Measurements from ENCODE around the gene KDM4B. TPM values are rescaled to one million over a fixed set of nuclear protein-coding genes. Genes with fewer than 3 reads are reported as not detected.

The KDM4B gene
- polyA plus RNA-seq, 1 of the 3 experiments (the other 2 are of a cell fraction) = 12.2 TPM

GRCh38 chr19:5177745-5178450 lies 209.0 kb downstream of the KDM4B start:
- CTCF ChIA-PET = interaction anchor here (0.6 to 1.3 kb wide), 2 partner anchors 24 to 101 kb away, joined by 3 to 5 read pairs; no protein-coding TSS in a partner anchor
- DNase-seq = no peak
- H3K27me3 ChIP-seq (ENCODE audit: insufficient read depth) = no peaks in the 10 kb centered on the region
- H3K4me3 ChIP-seq (ENCODE audit: low read depth in 2 of 2, low read length in 1 of 2) = no peak overlapping the region
- no peaks in the 10 kb centered on the region for H3K9me3 ChIP-seq
- H4K20me1 ChIP-seq (ENCODE audit: insufficient read depth) = no peaks in the 10 kb centered on the region
- no peaks in the 10 kb centered on the region for H3K36me3 ChIP-seq (replicated peaks in 1 of 2; ENCODE audit: control insufficient read depth in 1 of 2, insufficient read depth in 2 of 2, low read length in 1 of 2)
- WGBS (ENCODE audit: low lambda C conversion rate) = 83% methylated on average over 19 of the region's 19 CpGs
- POLR2A ChIA-PET = no interaction called here
- H3K27ac ChIP-seq (ENCODE audit: low read depth in 2 of 2, low read length in 1 of 2) = no peak overlapping the region
- H3K79me2 ChIP-seq (ENCODE audit: insufficient read depth) = no peaks in the 10 kb centered on the region
- TF ChIP-seq RCOR1 (IDR thresholded peaks at IDR 0.05; ENCODE audit: low read length) (no peak), MXI1 (IDR thresholded peaks at IDR 0.05; ENCODE audit: low read depth, low read length) (no peak), USF1 (IDR thresholded peaks at IDR 0.05; ENCODE audit: borderline replicate concordance, low read depth) (no peak), RXRA (IDR thresholded peaks at IDR 0.05; ENCODE audit: borderline replicate concordance, low read depth) (no peak), CHD2 (IDR thresholded peaks at IDR 0.05; ENCODE audit: low read length, partially characterized antibody) (no peak), JUND (IDR thresholded peaks at IDR 0.05) (no peak), MEF2A (IDR thresholded peaks at IDR 0.05; ENCODE audit: borderline replicate concordance, low read depth) (no peak), GATA2 (CRISPR knock-in tag; IDR thresholded peaks at IDR 0.05) (no peak), FOXM1 (IDR thresholded peaks at IDR 0.05; ENCODE audit: low read depth) (no peak), TAF1 (IDR thresholded peaks at IDR 0.05; ENCODE audit: borderline replicate concordance, low read depth, low read length) (no peak), YY1 (IDR thresholded peaks at IDR 0.05; ENCODE audit: low read depth) (no peak), FOXJ3 (CRISPR knock-in tag; IDR thresholded peaks at IDR 0.05) (no peak), NFIC (IDR thresholded peaks at IDR 0.05; ENCODE audit: borderline replicate concordance) (no peak), MAX (IDR thresholded peaks at IDR 0.05; ENCODE audit: low read depth) (no peak), FOSL2 (IDR thresholded peaks at IDR 0.05; ENCODE audit: borderline replicate concordance, low read depth) (no peak)
- peaks cover 7% of the 10 kb centered on the region for H3F3A ChIP-seq (replicated peaks; ENCODE audit: insufficient read depth)
- no peak overlapping the region for H3K4me2 ChIP-seq
- H3K9me2 ChIP-seq = no peaks in the 10 kb centered on the region
- no peak overlapping the region for H2AFZ ChIP-seq (ENCODE audit: low read depth)
- H3K9ac ChIP-seq = no peak overlapping the region
- peaks cover 0 to 8% of the 10 kb centered on the region in 2 experiments; a peak in 2 of 4 replicates for H3K4me1 ChIP-seq (ENCODE audit: control insufficient read depth in 1 of 2, insufficient read depth in 2 of 2, low read depth in 1 of 2, low read length in 1 of 2)

- POLR2A ChIA-PET = no interaction called here
- DNase-seq = no peak
- H3K4me2 ChIP-seq = no peak overlapping the region
- no peaks in the 10 kb centered on the region for H3K9me3 ChIP-seq
- no peaks in the 10 kb centered on the region for H3K36me3 ChIP-seq (replicated peaks in 1 of 2; ENCODE audit: control insufficient read depth in 1 of 2, insufficient read depth in 2 of 2, low read length in 1 of 2)
- H4K20me1 ChIP-seq (ENCODE audit: insufficient read depth) = no peaks in the 10 kb centered on the region
- H3K4me3 ChIP-seq (ENCODE audit: low read depth in 2 of 2, low read length in 1 of 2) = no peak overlapping the region
- CTCF ChIA-PET = interaction anchor here (0.7 to 1.7 kb wide), 3 partner anchors 9 to 130 kb away, joined by 3 to 6 read pairs (median 5); no protein-coding TSS in a partner anchor
- no peak overlapping the region for H2AFZ ChIP-seq (ENCODE audit: low read depth)
- H3K27ac ChIP-seq (ENCODE audit: low read depth in 2 of 2, low read length in 1 of 2) = no peak overlapping the region
- 96% methylated on average over 3 of the region's 3 CpGs for WGBS (ENCODE audit: low lambda C conversion rate)
- H3K9ac ChIP-seq = no peak overlapping the region
- no peaks in the 10 kb centered on the region for H3F3A ChIP-seq (replicated peaks; ENCODE audit: insufficient read depth)
- no peaks in the 10 kb centered on the region for H3K27me3 ChIP-seq (ENCODE audit: insufficient read depth)
- no peaks in the 10 kb centered on the region for H3K9me2 ChIP-seq
- peaks cover 0 to 5% of the 10 kb centered on the region in 2 experiments; a peak in 2 of 4 replicates for H3K4me1 ChIP-seq (ENCODE audit: control insufficient read depth in 1 of 2, insufficient read depth in 2 of 2, low read depth in 1 of 2, low read length in 1 of 2)
- H3K79me2 ChIP-seq (ENCODE audit: insufficient read depth) = no peaks in the 10 kb centered on the region
- TF ChIP-seq REST (IDR thresholded peaks at IDR 0.05; ENCODE audit: low read depth, low read length) (no peak), FOXJ3 (CRISPR knock-in tag; IDR thresholded peaks at IDR 0.05) (no peak), RXRA (IDR thresholded peaks at IDR 0.05; ENCODE audit: borderline replicate concordance, low read depth) (no peak), FOSL2 (IDR thresholded peaks at IDR 0.05; ENCODE audit: borderline replicate concordance, low read depth) (no peak), MEF2A (IDR thresholded peaks at IDR 0.05; ENCODE audit: borderline replicate concordance, low read depth) (no peak), NFIC (IDR thresholded peaks at IDR 0.05; ENCODE audit: borderline replicate concordance) (no peak), TAF1 (IDR thresholded peaks at IDR 0.05; ENCODE audit: borderline replicate concordance, low read depth, low read length) (no peak), SIN3A (IDR thresholded peaks at IDR 0.05; ENCODE audit: borderline replicate concordance, low read depth, low read length) (no peak), FOXM1 (IDR thresholded peaks at IDR 0.05; ENCODE audit: low read depth) (no peak), IRF3 (IDR thresholded peaks at IDR 0.05; ENCODE audit: low read depth, low read length) (no peak), RAD21 (IDR thresholded peaks at IDR 0.05; ENCODE audit: low read length) (no peak), NRF1 (IDR thresholded peaks at IDR 0.05; ENCODE audit: low read depth, low read length) (no peak), MXI1 (IDR thresholded peaks at IDR 0.05; ENCODE audit: low read depth, low read length) (no peak)
Measured at GRCh38 chr19:5178841-5179240, 209.9 kb downstream of the KDM4B start.
